Mammary epithelial cell (primary cell): Measurements from ENCODE around the gene SMYD3.

Experiments
- EZH2 ChIP-seq: IDR thresholded peaks from 2 replicates; pipeline ENCODE4 v1.6.1; 2012; ENCODE audit warnings: low read length, inconsistent platforms, borderline replicate concordance
- TF ChIP-seq, protein P1 (sequence below), 2 donors: IDR thresholded peaks in 1 of 2; conservative IDR thresholded peaks in 1 of 2; 2 replicates each; pipeline ENCODE4 v1.5.1; 2011 to 2012; ENCODE audit warnings: inconsistent platforms in 2 of 2, low read length in 2 of 2, mild to moderate bottlenecking in 2 of 2, control low read depth in 1 of 2, low read depth in 1 of 2; ENCODE audit not compliant: insufficient read depth in 1 of 2; ENCODE audit errors: extremely low read depth in 1 of 2

DNA sequence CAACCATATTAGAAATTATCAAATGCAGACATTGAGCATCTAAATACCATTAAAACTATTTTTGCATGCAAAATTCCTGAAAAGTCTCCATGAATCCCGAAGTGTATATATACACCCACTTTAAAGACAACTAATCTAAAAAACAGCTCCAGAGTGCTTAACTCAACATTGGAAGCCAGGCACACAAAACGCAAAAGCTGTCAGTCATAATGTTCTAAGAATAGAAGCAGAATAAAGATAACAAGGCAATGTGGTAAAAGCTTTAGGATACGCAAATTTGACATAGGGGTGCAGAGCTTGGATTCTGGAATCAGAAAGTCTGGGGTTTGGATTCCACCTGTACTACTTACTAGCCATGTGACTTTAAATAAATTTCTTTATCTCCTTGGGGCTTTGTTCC lies 62.5 kb downstream of the SMYD3 start:
- TF ChIP-seq, protein P1, sequence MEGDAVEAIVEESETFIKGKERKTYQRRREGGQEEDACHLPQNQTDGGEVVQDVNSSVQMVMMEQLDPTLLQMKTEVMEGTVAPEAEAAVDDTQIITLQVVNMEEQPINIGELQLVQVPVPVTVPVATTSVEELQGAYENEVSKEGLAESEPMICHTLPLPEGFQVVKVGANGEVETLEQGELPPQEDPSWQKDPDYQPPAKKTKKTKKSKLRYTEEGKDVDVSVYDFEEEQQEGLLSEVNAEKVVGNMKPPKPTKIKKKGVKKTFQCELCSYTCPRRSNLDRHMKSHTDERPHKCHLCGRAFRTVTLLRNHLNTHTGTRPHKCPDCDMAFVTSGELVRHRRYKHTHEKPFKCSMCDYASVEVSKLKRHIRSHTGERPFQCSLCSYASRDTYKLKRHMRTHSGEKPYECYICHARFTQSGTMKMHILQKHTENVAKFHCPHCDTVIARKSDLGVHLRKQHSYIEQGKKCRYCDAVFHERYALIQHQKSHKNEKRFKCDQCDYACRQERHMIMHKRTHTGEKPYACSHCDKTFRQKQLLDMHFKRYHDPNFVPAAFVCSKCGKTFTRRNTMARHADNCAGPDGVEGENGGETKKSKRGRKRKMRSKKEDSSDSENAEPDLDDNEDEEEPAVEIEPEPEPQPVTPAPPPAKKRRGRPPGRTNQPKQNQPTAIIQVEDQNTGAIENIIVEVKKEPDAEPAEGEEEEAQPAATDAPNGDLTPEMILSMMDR (conservative IDR thresholded peaks at IDR 0.05 in 1 of 2, IDR thresholded peaks at IDR 0.05 in 1 of 2; ENCODE audit: extremely low read depth in 1 of 2, insufficient read depth in 1 of 2, low read depth in 1 of 2, low read length in 2 of 2), result no peak
- no peak for TF ChIP-seq EZH2
